ENCODE results near the gene CD86. TPM values are rescaled to one million over a fixed set of nuclear protein-coding genes. Genes with fewer than 3 reads are reported as not detected.

The CD86 gene
- polyA plus RNA-seq, 1 experiment, result not detected

- ChIA-PET CTCF (no interaction called here), POLR2A (no interaction called here)
- H3K4me3 ChIP-seq (ENCODE audit: low read depth, low read length), result no peak overlapping the region
- no peak for DNase-seq (ENCODE audit: low read depth)
- no peak for TF ChIP-seq CTCF (IDR thresholded peaks at IDR 0.05; ENCODE audit: insufficient read depth, low read depth, low read length)
- H3K27me3 ChIP-seq (ENCODE audit: control insufficient read depth, insufficient read depth, low read length), result no peaks in the 10 kb centered on the region
- H3K36me3 ChIP-seq (ENCODE audit: control insufficient read depth, insufficient read depth, low read length), result no peaks in the 10 kb centered on the region
These were observed 112.9 kb downstream of the CD86 start for GRCh38 chr3:122168044-122168443.

- ChIA-PET CTCF (no interaction called here), POLR2A (no interaction called here)
- Histone ChIP-seq H3K36me3 (ENCODE audit: control insufficient read depth, insufficient read depth, low read length) (no peaks in the 10 kb centered on the region), H3K27me3 (ENCODE audit: control insufficient read depth, insufficient read depth, low read length) (no peaks in the 10 kb centered on the region), H3K4me3 (ENCODE audit: low read depth, low read length) (no peak overlapping the region)
- no peak for DNase-seq (ENCODE audit: low read depth)
- TF ChIP-seq CTCF (IDR thresholded peaks at IDR 0.05; ENCODE audit: insufficient read depth, low read depth, low read length), result no peak
These were observed 114.7 kb downstream of the CD86 start for GRCh38 chr3:122169911-122170310.

Small RNA genes lying within 50 kb of the gene (small RNA-seq; reads per million reads assigned to genes)
- gene RF00019 (ENCODE audit: insufficient read length, low read depth, low replicate concordance), result not detected

Other genes with a start within 250 kb of the CD86 start
- gene IQCB1, start 220.3 kb upstream of the CD86 start, polyA plus RNA-seq (2011; rRNA removed), result 6.1 and 10.6 TPM in 2 replicates
- 0.40 and 0.70 TPM in 2 replicates for gene EAF2, start 220.2 kb upstream of the CD86 start, polyA plus RNA-seq (2011; rRNA removed)
- gene SLC15A2, start 161.0 kb upstream of the CD86 start, polyA plus RNA-seq (2011; rRNA removed), result 0.06 and 0.11 TPM in 2 replicates
- not detected in 2 replicates for gene ILDR1, start 33.1 kb upstream of the CD86 start, polyA plus RNA-seq (2011; rRNA removed)
- gene CASR, start 128.3 kb downstream of the CD86 start, polyA plus RNA-seq (2011; rRNA removed), result not detected in 2 replicates